Epithelial cell of esophagus (primary cell): ENCODE measurements around the gene PPIG.
"Not testable (repeated sequence)": the region's sequence is repeated elsewhere in the genome, so short reads cannot be mapped to it uniquely, and the experiment has no call there.

ENCODE experiments used
- DNase-seq: peaks from one replicate; pipeline ENCODE4 v3.0.0; 2010; ENCODE audit warnings: low read depth
- H3K4me3 ChIP-seq: 2 replicates; pipeline ENCODE4 v1.5.1; 2011; ENCODE audit warnings: mild to moderate bottlenecking, low read length, control low read depth
- TF ChIP-seq, protein P1 (sequence below): IDR thresholded peaks from 2 replicates; pipeline ENCODE4 v1.5.1; 2011; ENCODE audit warnings: low read depth, mild to moderate bottlenecking, low read length, control low read depth, inconsistent platforms; ENCODE audit not compliant: insufficient read depth; ENCODE audit errors: missing control alignments

PPIG gene

DNA sequence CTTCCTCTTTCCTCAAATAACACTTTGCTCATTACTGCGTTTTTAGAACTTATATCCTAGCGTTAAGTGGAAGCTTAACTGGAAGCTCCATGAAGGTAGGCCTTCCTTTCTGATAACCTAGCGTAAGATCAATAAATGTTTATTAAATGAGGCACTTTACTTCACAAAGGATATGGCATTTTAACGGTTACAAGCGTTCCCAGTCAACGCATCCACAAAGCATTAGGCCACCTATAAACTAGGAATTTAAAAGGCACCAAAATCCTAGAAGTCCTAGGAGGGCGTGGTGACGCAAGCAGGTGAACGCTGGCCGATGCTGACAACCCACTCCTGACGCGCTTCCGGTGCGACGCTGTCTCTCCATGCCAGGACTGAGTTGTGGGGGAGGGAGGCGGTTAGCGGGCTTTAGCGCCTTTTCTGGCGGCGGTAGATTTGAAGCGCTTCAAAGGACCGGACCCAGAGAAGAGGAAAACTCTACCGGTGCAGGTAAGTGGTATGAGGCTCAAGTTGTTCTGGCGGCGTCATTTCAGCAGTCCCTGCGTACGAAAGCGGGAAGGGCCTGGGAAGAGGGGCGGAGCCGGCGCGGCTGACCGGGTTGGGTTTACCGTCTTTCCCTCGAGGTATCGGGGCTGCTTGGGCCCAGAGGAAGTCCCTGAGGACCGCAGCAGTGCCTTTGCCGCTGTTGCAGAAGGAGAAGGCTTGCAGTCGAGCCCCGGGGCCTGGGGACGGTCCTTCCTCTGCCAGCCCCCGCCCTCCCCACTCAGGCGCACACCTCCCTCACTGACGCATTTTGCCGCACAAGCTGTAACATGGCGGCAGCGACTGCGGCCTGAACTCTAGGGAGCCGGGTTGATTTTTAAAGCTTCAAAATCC, at the start of gene PPIG:
Gene PPIG (plus strand): TSS at position 347 of the 873 bp plus-strand sequence. CDS start 19,691 bp downstream, outside the sequence.
- DNase-seq = peak; percentile 94
- peak within 1 kb of the TSS; percentile 99 for H3K4me3 ChIP-seq
- TF ChIP-seq, protein P1, sequence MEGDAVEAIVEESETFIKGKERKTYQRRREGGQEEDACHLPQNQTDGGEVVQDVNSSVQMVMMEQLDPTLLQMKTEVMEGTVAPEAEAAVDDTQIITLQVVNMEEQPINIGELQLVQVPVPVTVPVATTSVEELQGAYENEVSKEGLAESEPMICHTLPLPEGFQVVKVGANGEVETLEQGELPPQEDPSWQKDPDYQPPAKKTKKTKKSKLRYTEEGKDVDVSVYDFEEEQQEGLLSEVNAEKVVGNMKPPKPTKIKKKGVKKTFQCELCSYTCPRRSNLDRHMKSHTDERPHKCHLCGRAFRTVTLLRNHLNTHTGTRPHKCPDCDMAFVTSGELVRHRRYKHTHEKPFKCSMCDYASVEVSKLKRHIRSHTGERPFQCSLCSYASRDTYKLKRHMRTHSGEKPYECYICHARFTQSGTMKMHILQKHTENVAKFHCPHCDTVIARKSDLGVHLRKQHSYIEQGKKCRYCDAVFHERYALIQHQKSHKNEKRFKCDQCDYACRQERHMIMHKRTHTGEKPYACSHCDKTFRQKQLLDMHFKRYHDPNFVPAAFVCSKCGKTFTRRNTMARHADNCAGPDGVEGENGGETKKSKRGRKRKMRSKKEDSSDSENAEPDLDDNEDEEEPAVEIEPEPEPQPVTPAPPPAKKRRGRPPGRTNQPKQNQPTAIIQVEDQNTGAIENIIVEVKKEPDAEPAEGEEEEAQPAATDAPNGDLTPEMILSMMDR = no peak

DNA sequence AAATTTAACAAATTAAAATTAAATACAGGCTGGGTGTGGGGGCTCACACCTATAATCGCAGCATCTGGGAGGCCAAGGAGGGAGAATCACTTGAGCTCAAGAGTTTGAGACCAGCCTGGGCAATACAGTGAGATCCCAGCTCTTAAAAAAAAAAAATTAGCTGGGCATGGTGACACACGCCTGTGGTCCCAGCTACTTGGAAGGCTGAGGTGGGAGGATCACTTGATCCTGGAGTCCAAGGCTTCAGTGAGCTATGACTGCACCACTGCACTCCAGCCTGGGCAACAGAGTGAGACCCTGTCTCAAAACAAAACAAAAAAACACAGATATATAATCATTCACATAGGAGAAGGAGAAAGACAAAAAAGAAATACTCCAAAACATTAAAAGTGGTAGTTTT, 44.7 kb upstream of the PPIG start:
- not testable (repeated sequence) for DNase-seq, H3K4me3 ChIP-seq

DNA sequence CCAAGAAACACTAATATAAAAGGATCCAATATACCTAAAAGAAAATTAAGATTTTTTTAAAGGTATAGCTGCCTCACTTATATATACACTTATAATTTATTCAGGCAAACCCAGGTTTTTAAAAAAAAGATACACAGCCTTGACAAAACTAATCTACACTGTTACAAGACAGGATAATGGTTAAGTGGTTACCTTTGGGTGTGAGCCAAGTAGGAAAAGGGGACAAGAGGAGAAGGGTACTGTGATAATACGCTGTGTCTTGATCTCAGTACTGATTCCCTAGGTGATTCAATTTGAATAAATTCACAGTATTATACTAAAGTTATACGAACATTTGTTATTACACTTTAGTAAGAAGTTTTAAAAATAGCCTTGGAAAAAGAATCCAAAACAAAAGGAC, 44.0 kb upstream of the PPIG start:
- DNase-seq = no peak
- TF ChIP-seq, protein P1 = no peak

DNA sequence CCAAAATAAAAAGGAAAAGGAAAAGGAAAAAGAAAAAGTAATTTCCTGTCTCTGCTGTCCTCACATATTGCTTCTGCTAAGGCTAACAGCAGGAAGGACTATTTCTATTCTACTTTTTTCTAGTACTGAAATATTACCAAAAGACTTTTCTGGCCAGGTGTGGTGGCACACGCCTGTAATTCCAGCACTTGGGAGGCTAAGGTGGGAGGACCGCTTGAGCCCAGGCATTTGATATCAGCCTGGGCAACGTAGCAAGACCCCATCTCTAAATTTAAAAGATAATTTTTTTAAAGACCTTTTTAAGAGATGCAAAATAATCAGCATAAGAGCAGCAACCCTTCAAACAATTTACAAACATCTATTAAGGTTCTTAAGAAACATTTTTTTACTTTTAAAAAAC, 41.7 kb upstream of the PPIG start:
- no peak overlapping the region for H3K4me3 ChIP-seq
- no peak for DNase-seq
- TF ChIP-seq, protein P1 = no peak

More for the DNA sequence above, 44.0 kb upstream of the PPIG start:
- no peak overlapping the region for H3K4me3 ChIP-seq

DNA sequence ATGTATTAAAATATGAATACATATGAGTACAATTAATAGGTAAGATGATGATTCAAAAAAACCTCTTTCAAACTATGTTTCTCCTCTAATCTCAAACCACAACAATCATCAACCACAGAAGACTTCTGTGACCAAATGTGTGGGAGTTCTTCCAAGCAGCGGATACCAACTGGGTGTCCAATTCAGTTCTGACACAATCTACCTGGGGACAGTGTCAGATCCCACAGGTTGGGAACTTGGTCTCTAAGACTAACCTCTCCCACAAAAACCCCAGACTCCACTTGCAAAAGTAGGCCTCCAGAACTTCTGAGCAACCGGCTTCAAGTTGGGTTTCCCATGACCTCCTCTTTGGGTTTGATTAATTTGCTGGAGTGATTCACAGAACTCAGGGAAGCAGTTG, 37.4 kb upstream of the PPIG start:
- TF ChIP-seq, protein P1 = no peak
- no peak for DNase-seq

DNA sequence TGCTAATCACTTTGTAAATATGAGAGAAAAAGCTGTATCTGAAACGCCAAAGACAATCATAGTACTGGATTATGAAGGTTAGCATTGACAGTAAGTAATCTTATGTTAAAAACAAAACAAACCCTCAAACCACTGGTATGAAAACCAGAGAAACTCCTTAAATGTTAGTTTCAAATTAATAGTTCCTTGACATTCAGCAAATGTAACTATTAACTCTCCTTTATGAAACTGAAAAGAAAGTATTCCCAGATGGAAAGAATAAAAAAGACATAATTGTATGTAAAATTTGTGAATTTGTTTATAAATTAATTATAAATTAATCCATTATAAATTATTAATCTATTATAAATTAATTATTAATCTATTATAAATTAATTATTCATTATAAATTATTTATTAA, 22.8 kb upstream of the PPIG start:
- TF ChIP-seq, protein P1 = no peak
- no peak overlapping the region for H3K4me3 ChIP-seq
- no peak for DNase-seq

More for the DNA sequence above, 37.4 kb upstream of the PPIG start:
- no peak overlapping the region for H3K4me3 ChIP-seq

DNA sequence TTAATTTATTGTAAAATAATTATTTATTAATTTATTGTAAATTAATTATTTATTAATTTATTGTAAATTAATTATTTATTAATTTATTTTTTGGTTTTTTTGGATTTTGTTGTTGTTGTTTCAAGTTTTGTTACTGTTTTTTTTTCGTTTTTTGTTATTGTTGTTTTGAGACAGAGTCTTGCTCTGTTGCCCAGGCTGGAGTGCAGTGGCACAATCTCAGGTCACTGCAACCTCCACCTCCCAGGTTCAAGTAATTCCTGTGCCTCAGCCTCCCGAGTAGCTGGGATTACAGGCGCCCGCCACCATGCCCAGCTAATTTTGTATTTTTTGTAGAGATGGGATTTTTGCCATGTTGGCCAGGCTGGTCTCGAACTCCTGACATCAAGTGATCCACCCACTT, 22.1 kb upstream of the PPIG start:
- DNase-seq, H3K4me3 ChIP-seq: not testable (repeated sequence)

DNA sequence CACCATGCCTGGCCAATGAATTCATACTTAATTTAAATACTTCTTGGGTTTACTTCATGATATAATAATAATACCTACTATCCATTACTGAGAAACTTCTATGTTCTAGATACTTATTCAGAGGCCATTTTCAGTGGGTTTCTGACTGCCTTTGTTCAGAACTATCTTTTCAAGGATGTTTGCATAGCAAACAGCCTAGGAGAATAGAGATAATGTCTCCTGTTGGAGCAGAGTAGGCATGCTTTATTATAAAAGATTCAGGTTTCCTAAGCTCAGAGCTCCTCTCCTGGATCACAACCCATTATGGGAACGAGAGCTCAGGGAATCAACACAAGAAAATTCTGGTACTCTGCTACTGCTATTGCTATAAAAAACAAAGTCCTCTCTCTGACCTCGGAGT, 21.6 kb upstream of the PPIG start:
- TF ChIP-seq, protein P1 = no peak
- H3K4me3 ChIP-seq = no peak overlapping the region
- no peak for DNase-seq
